Common myeloid progenitor, CD34-positive (primary cell): Measurements from ENCODE around the gene NT5M.

Source experiments
- CTCF ChIA-PET: fragments of 350-600 bp; sonication (Branson Sonifier 250); formaldehyde crosslinking; loops from one replicate; lab custom pipeline; 2021; ENCODE audit warnings: antibody characterized with exemption; lab: Charles Lee
- POLR2A ChIA-PET: fragments of 350-600 bp; sonication (Branson Sonifier 250); formaldehyde crosslinking; loops from one replicate; lab custom pipeline; 2021; ENCODE audit warnings: antibody characterized with exemption; lab: Charles Lee
- DNase-seq, 3 donors: peaks; one replicate each; pipeline versions ENCODE4 v3.0.0 to v3.0.0-alpha.2; 2013
- H3K27ac ChIP-seq, 2 experiments: 1 replicate in 1 of 2; 2 replicates in 1 of 2; pipeline ENCODE4 v1.7.0; 2013; ENCODE audit warnings: inconsistent platforms in 2 of 2, low read length in 2 of 2, mild to moderate bottlenecking in 2 of 2, low read depth in 1 of 2, moderate library complexity in 1 of 2; ENCODE audit not compliant: severe bottlenecking in 2 of 2, insufficient read depth in 1 of 2, poor library complexity in 1 of 2
- H3K27me3 ChIP-seq, 5 experiments: replicated peaks in 2 of 5; 1 replicate in 3 of 5; 2 replicates in 2 of 5; pipeline versions ENCODE4 v1.6.1 to v1.7.0; 2013; ENCODE audit warnings: low read length in 4 of 5, mild to moderate bottlenecking in 2 of 5, moderate library complexity in 2 of 5, inconsistent platforms in 1 of 5; ENCODE audit not compliant: insufficient read depth in 5 of 5, control insufficient read depth in 4 of 5
- H3K36me3 ChIP-seq, 4 experiments: 1 replicate in 2 of 4; 2 replicates in 2 of 4; pipeline versions ENCODE4 v1.6.1 to v1.7.0; 2013; ENCODE audit warnings: low read length in 3 of 4, control low read depth in 1 of 4, mild to moderate bottlenecking in 1 of 4; ENCODE audit not compliant: control insufficient read depth in 4 of 4, insufficient read depth in 4 of 4
- H3K4me1 ChIP-seq, 4 experiments: 1 replicate in 3 of 4; 2 replicates in 1 of 4; pipeline versions ENCODE4 v1.6.1 to v1.7.1; 2013; ENCODE audit warnings: low read length in 3 of 4, mild to moderate bottlenecking in 3 of 4, control low read depth in 1 of 4, inconsistent platforms in 1 of 4, moderate library complexity in 1 of 4; ENCODE audit not compliant: control insufficient read depth in 4 of 4, insufficient read depth in 4 of 4; ENCODE audit errors: control extremely low read depth in 1 of 4
- H3K4me3 ChIP-seq, 7 experiments: 1 replicate in 4 of 7; 2 replicates in 3 of 7; pipeline versions ENCODE4 v1.5.1 to v1.7.0; 2013; ENCODE audit warnings: mild to moderate bottlenecking in 7 of 7, low read length in 6 of 7, moderate library complexity in 6 of 7, inconsistent platforms in 2 of 7, low read depth in 2 of 7, control low read depth in 1 of 7; ENCODE audit not compliant: insufficient read depth in 4 of 7, control insufficient read depth in 1 of 7; ENCODE audit errors: extremely low read depth in 1 of 7
- H3K9me3 ChIP-seq, 5 experiments: 1 replicate in 4 of 5; 2 replicates in 1 of 5; pipeline versions ENCODE4 v1.6.1 to v1.7.1; 2013; ENCODE audit warnings: low read length in 4 of 5, mild to moderate bottlenecking in 2 of 5, inconsistent platforms in 1 of 5, low read depth in 1 of 5, moderate library complexity in 1 of 5; ENCODE audit not compliant: control insufficient read depth in 4 of 5, insufficient read depth in 2 of 5; ENCODE audit errors: control extremely low read depth in 1 of 5
- WGBS: methylation state at CpG from one replicate; pipeline ENCODE4 v1.1.5; 2013; ENCODE audit not compliant: insufficient coverage; 5-methylcytosine and 5-hydroxymethylcytosine counted together

The NT5M gene

GRCh38 chr17:17349724-17350106, 46.5 kb downstream of the NT5M start:
- ChIA-PET POLR2A (no interaction called here), CTCF (interaction anchor here (1.0 to 2.3 kb wide), 2 partner anchors 211 to 293 kb away, joined by 3 to 6 read pairs; no protein-coding TSS in a partner anchor)
- Histone ChIP-seq H3K4me3 (no peak overlapping the region), H3K27me3 (no peaks in the 10 kb centered on the region), H3K9me3 (no peaks in the 10 kb centered on the region), H3K36me3 (peaks cover 2 to 25% (median 6%) of the 10 kb centered on the region in 4 experiments), H3K4me1 (peaks cover 0 to 3% (median 1%) of the 10 kb centered on the region in 4 experiments), H3K27ac (no peak overlapping the region)
- WGBS, result 95% methylated on average over 14 of the region's 14 CpGs
- no peak for DNase-seq

- peaks cover 2 to 16% (median 2%) of the 10 kb centered on the region in 4 experiments for H3K36me3 ChIP-seq
- peaks cover 0 to 9% (median 6%) of the 10 kb centered on the region in 4 experiments for H3K4me1 ChIP-seq
- no peaks in the 10 kb centered on the region for H3K9me3 ChIP-seq
- CTCF ChIA-PET, result interaction anchor here (1.0 to 1.1 kb wide), 2 partner anchors 210 to 291 kb away, joined by 3 to 5 read pairs; no protein-coding TSS in a partner anchor
- POLR2A ChIA-PET, result no interaction called here
- no peak for DNase-seq
- H3K27ac ChIP-seq, result no peak overlapping the region
- H3K27me3 ChIP-seq, result no peaks in the 10 kb centered on the region
- no peak overlapping the region for H3K4me3 ChIP-seq
- 93% methylated on average over 18 of the region's 19 CpGs for WGBS
Observed at GRCh38 chr17:17350491-17351355, 47.5 kb downstream of the NT5M start.

GRCh38 chr17:17351356-17351891, 48.3 kb downstream of the NT5M start:
- ChIA-PET POLR2A (no interaction called here), CTCF (interaction anchor here (1.1 kb wide), 1 partner anchor 291 kb away, joined by 5 read pairs; no protein-coding TSS in a partner anchor)
- H3K4me1 ChIP-seq, result peaks cover 0 to 12% (median 7%) of the 10 kb centered on the region in 4 experiments
- H3K27ac ChIP-seq, result no peak overlapping the region
- H3K36me3 ChIP-seq, result peaks cover 2 to 10% (median 2%) of the 10 kb centered on the region in 4 experiments
- H3K9me3 ChIP-seq, result no peaks in the 10 kb centered on the region
- no peaks in the 10 kb centered on the region for H3K27me3 ChIP-seq
- no peak overlapping the region for H3K4me3 ChIP-seq
- DNase-seq, result no peak
- 89% methylated on average over 16 of the region's 16 CpGs for WGBS

- POLR2A ChIA-PET, result no interaction called here
Observed at GRCh38 chr17:17351901-17352781, 49.0 kb downstream of the NT5M start.

GRCh38 chr17:17352836-17353624, 49.9 kb downstream of the NT5M start:
- no peak overlapping the region for H3K27ac ChIP-seq
- CTCF ChIA-PET, result interaction anchor here (0.6 to 6.0 kb wide), 7 partner anchors 38 to 288 kb away, joined by 3 to 54 read pairs (median 18); partner anchors contain the start of gene RASD1
- peaks cover 0 to 18% (median 7%) of the 10 kb centered on the region in 4 experiments for H3K4me1 ChIP-seq
- no peaks in the 10 kb centered on the region for H3K9me3 ChIP-seq
- H3K36me3 ChIP-seq, result peaks cover 0 to 2% (median 0%) of the 10 kb centered on the region in 4 experiments
- 85% methylated on average over 13 of the region's 14 CpGs for WGBS
- no peak overlapping the region for H3K4me3 ChIP-seq
- POLR2A ChIA-PET, result no interaction called here
- DNase-seq, result no peak
- H3K27me3 ChIP-seq, result no peaks in the 10 kb centered on the region

More at GRCh38 chr17:17351901-17352781, 49.0 kb downstream of the NT5M start:
- 84% methylated on average over 32 of the region's 35 CpGs for WGBS
- DNase-seq, result peak in 2 of 3 donors; percentile 18 to 38
- H3K27me3 ChIP-seq, result no peaks in the 10 kb centered on the region
- no peak overlapping the region for H3K4me3 ChIP-seq
- peaks cover 0 to 18% (median 7%) of the 10 kb centered on the region in 4 experiments for H3K4me1 ChIP-seq
- no peak overlapping the region for H3K27ac ChIP-seq
- H3K36me3 ChIP-seq, result peaks cover 0 to 4% (median under 1%) of the 10 kb centered on the region in 4 experiments
- CTCF ChIA-PET, result interaction anchor here (1.1 to 6.0 kb wide), 4 partner anchors 116 to 290 kb away, joined by 3 to 54 read pairs (median 23); partner anchors contain the start of gene RASD1
- no peaks in the 10 kb centered on the region for H3K9me3 ChIP-seq
